Motor neuron (in vitro differentiated cells): ENCODE data around the gene SYNGR3. TPM values are rescaled to one million over a fixed set of nuclear protein-coding genes. Genes with fewer than 3 reads are reported as not detected.
A peak's percentile ranks its signal among the peaks of the same experiment; 100 is the strongest.

ENCODE experiments used
- ATAC-seq, 8 experiments: fragments of 200-7000 bp; cut with Tn5 transposase; replicated peaks in 6 of 8; 2 replicates each; pipeline ENCODE4 v1.8.0; 2021; ENCODE audit warnings: mild to moderate bottlenecking in 8 of 8, moderate library complexity in 8 of 8
- H3K27ac ChIP-seq, 2 donors: fragments of 250-450 bp; sonication (Bioruptor Pico); 2 replicates each; pipeline ENCODE4 v1.9.0; 2021; ENCODE audit warnings: antibody characterized with exemption in 2 of 2, mild to moderate bottlenecking in 2 of 2, moderate library complexity in 1 of 2
- H3K4me1 ChIP-seq, 2 donors: fragments of 250-450 bp; sonication (Bioruptor Pico); replicated peaks in 1 of 2; 2 replicates each; pipeline ENCODE4 v1.6.1; 2021; ENCODE audit warnings: antibody characterized with exemption in 2 of 2, mild to moderate bottlenecking in 2 of 2, moderate library complexity in 1 of 2
- H3K4me3 ChIP-seq, 5 donors: fragments of 250-450 bp; sonication (Bioruptor Pico); 2 replicates each; pipeline ENCODE4 v1.9.0; 2021; ENCODE audit warnings: antibody characterized with exemption in 5 of 5, mild to moderate bottlenecking in 5 of 5, moderate library complexity in 4 of 5
- WGBS, 10 experiments: fragments of 450-650 bp; shearing (Covaris generic); methylation state at CpG; one replicate each; pipeline ENCODE4 v1.0.0; 2022; 5-methylcytosine and 5-hydroxymethylcytosine counted together
- in situ Hi-C, 9 experiments: fragments of 400-800 bp; cut with MboI; loops; one replicate each; pipeline ENCODE4 v1.15.0; 2021; ENCODE audit warnings: low sequenced_read_pairs in 9 of 9, low pct_unique_long_range_greater_than_20kb in 2 of 9; ENCODE audit not compliant: unreplicated experiment in 9 of 9
- total RNA-seq, 8 experiments: library from RNA; unstranded; fragments of 300-600 nt; gene quantifications; 2 replicates each; pipeline versions ENCODE4 v1.2.3 to v1.2.4, GENCODE V29; 2022

The SYNGR3 gene
- total RNA-seq, 8 experiments from 2014 or later = 0.36 to 54.5 (median 18.2) TPM

- 32 to 100% (median 88%) methylated on average over 1 to 12 of the region's 26 CpGs for WGBS, 10 experiments
- Histone ChIP-seq H3K4me1 (peaks cover under 1 to 4% of the 10 kb centered on the region in 2 donors), H3K27ac (no peak overlapping the region), H3K4me3 (no peak overlapping the region)
- in situ Hi-C loops = no loop called here
- peak in 1 of 8 experiments; percentile 18 for ATAC-seq
Measured at GRCh38 chr16:1997494-1998359, 8.0 kb downstream of the SYNGR3 start.

- peak in 1 of 8 experiments; percentile 2 for ATAC-seq
- H3K27ac ChIP-seq = no peak overlapping the region
- H3K4me3 ChIP-seq = no peak overlapping the region
- in situ Hi-C loops = no loop called here
- peaks cover under 1 to 3% of the 10 kb centered on the region in 2 donors for H3K4me1 ChIP-seq
- no CpG with 5 or more reads among the region's 27 CpGs for WGBS, 10 experiments
Measured at GRCh38 chr16:1998360-1998835, 8.6 kb downstream of the SYNGR3 start.

GRCh38 chr16:1998852-1999801, 9.4 kb downstream of the SYNGR3 start:
- no peak overlapping the region for H3K27ac ChIP-seq
- ATAC-seq = no peak
- in situ Hi-C loops = no loop called here
- no peak overlapping the region for H3K4me3 ChIP-seq
- H3K4me1 ChIP-seq = peaks cover 6 to 9% of the 10 kb centered on the region in 2 donors
- WGBS, 10 experiments = no CpG with 5 or more reads among the region's 39 CpGs

GRCh38 chr16:1999866-2000514, 10.2 kb downstream of the SYNGR3 start:
- in situ Hi-C loops = loop anchor here in 3 of 9 experiments (25.0 kb wide), 1 partner anchor 137 kb away; the partner anchor contains the start of genes PKD1 (in 3 of the 3) and RAB26 (in 3 of the 3)
- Histone ChIP-seq H3K4me1 (peaks cover 14 to 18% of the 10 kb centered on the region in 2 donors), H3K4me3 (no peak overlapping the region), H3K27ac (no peak overlapping the region)
- WGBS, 10 experiments = 94% methylated on average over 6 of the region's 28 CpGs; no CpG with 5 or more reads in 9 of the 10 experiments
- ATAC-seq = no peak

- H3K27ac ChIP-seq = no peak overlapping the region
- H3K4me1 ChIP-seq = peaks cover 20 to 28% of the 10 kb centered on the region in 2 donors
- H3K4me3 ChIP-seq = no peak overlapping the region
- in situ Hi-C loops = loop anchor here in 3 of 9 experiments (25.0 kb wide), 1 partner anchor 136 kb away; the partner anchor contains the start of genes PKD1 (in 3 of the 3) and RAB26 (in 3 of the 3)
- no peak for ATAC-seq
- WGBS, 10 experiments = 63 to 100% (median 96%) methylated on average over 1 to 8 of the region's 19 CpGs; no CpG with 5 or more reads in 6 of the 10 experiments
Measured at GRCh38 chr16:2001035-2001434, 11.3 kb downstream of the SYNGR3 start.

- in situ Hi-C loops = loop anchor here in 3 of 9 experiments (25.0 kb wide), 1 partner anchor 136 kb away; the partner anchor contains the start of genes PKD1 (in 3 of the 3) and RAB26 (in 3 of the 3)
- 82 to 100% (median 92%) methylated on average over 2 to 11 of the region's 53 CpGs; no CpG with 5 or more reads in 5 of the 10 experiments for WGBS, 10 experiments
- Histone ChIP-seq H3K4me3 (no peak overlapping the region), H3K4me1 (peaks cover 22 to 29% of the 10 kb centered on the region in 2 donors), H3K27ac (no peak overlapping the region)
- no peak for ATAC-seq
Measured at GRCh38 chr16:2001456-2002355, 11.9 kb downstream of the SYNGR3 start.

GRCh38 chr16:2002406-2003230, 12.8 kb downstream of the SYNGR3 start:
- Histone ChIP-seq H3K27ac (no peak overlapping the region), H3K4me3 (no peak overlapping the region), H3K4me1 (peaks cover 27 to 38% of the 10 kb centered on the region in 2 donors)
- 96% methylated on average over 5 to 19 of the region's 47 CpGs; no CpG with 5 or more reads in 8 of the 10 experiments for WGBS, 10 experiments
- in situ Hi-C loops = loop anchor here in 3 of 9 experiments (25.0 kb wide), 1 partner anchor 135 kb away; the partner anchor contains the start of genes PKD1 (in 3 of the 3) and RAB26 (in 3 of the 3)
- no peak for ATAC-seq

GRCh38 chr16:2003231-2003826, 13.6 kb downstream of the SYNGR3 start:
- no peak for ATAC-seq
- in situ Hi-C loops = loop anchor here in 3 of 9 experiments (25.0 kb wide), 1 partner anchor 134 kb away; the partner anchor contains the start of genes PKD1 (in 3 of the 3) and RAB26 (in 3 of the 3)
- 0 to 100% (median 77%) methylated on average over 1 to 4 of the region's 8 CpGs; no CpG with 5 or more reads in 6 of the 10 experiments for WGBS, 10 experiments
- Histone ChIP-seq H3K27ac (peak overlapping the region; percentile 96), H3K4me1 (peaks cover 34 to 45% of the 10 kb centered on the region in 2 donors), H3K4me3 (peak overlapping the region in 3 of 5 donors; percentile 9 to 27 (median 22))

- peak overlapping the region; percentile 96 for H3K27ac ChIP-seq
- 0 to 75% (median 17%) methylated on average over 1 to 5 of the region's 36 CpGs; no CpG with 5 or more reads in 5 of the 10 experiments for WGBS, 10 experiments
- peak overlapping the region in 4 of 5 donors; percentile 5 to 27 (median 16) for H3K4me3 ChIP-seq
- in situ Hi-C loops = loop anchor here in 3 of 9 experiments (25.0 kb wide), 1 partner anchor 133 kb away; the partner anchor contains the start of genes PKD1 (in 3 of the 3) and RAB26 (in 3 of the 3)
- peak; percentile 57 to 87 (median 80) for ATAC-seq
- peaks cover 37 to 47% of the 10 kb centered on the region in 2 donors for H3K4me1 ChIP-seq
Measured at GRCh38 chr16:2003827-2004641, 14.3 kb downstream of the SYNGR3 start.
